HepG2 (cell line): ENCODE results near the gene RIPK3. TPM values are rescaled to one million over a fixed set of nuclear protein-coding genes. Genes with fewer than 3 reads are reported as not detected.

Source experiments
- AFF4 ChIP-seq: sonication (generic); formaldehyde crosslinking; IDR thresholded peaks from 2 replicates; pipeline ENCODE4 v1.4.0; 2020; ENCODE audit warnings: missing genetic modification reagents
- CHCHD3 ChIP-seq: sonication (generic); formaldehyde crosslinking; IDR thresholded peaks from 2 replicates; pipeline ENCODE4 v1.8.0; 2022; ENCODE audit warnings: mild to moderate bottlenecking, missing genetic modification reagents, moderate library complexity
- GRHL1 ChIP-seq: sonication (generic); formaldehyde crosslinking; conservative IDR thresholded peaks from 2 replicates; pipeline ENCODE4 v1.8.0; 2022; ENCODE audit warnings: missing genetic modification reagents
- HCFC1 ChIP-seq: fragments of 150-350 bp; IDR thresholded peaks from 2 replicates; pipeline ENCODE4 v1.6.1; 2014; ENCODE audit warnings: low read depth, low read length
- KMT2A ChIP-seq: sonication (generic); formaldehyde crosslinking; IDR thresholded peaks from 2 replicates; pipeline ENCODE4 v1.4.0; 2020; ENCODE audit warnings: missing genetic modification reagents
- LCORL ChIP-seq, 2 experiments: fragments of 450-650 bp in 1 of 2; sonication (generic) in 1 of 2; formaldehyde crosslinking in 1 of 2; IDR thresholded peaks; 2 replicates each; pipeline versions ENCODE4 v1.5.0 to v1.6.1; 2017 to 2020; ENCODE audit warnings: antibody characterized with exemption in 1 of 2, missing genetic modification reagents in 1 of 2
- MAFG ChIP-seq: sonication (generic); formaldehyde crosslinking; IDR thresholded peaks from 2 replicates; pipeline ENCODE4 v1.5.1; 2020; ENCODE audit warnings: mild to moderate bottlenecking, missing genetic modification reagents
- MLX ChIP-seq: IDR thresholded peaks from 2 replicates; pipeline ENCODE4 v1.6.1; 2016
- MNT ChIP-seq: fragments of 450-650 bp; IDR thresholded peaks from 2 replicates; pipeline ENCODE4 v1.6.1; 2016
- NFATC3 ChIP-seq: sonication (generic); formaldehyde crosslinking; IDR thresholded peaks from 2 replicates; pipeline ENCODE4 v1.5.1; 2020; ENCODE audit warnings: mild to moderate bottlenecking, missing genetic modification reagents
- REXO4 ChIP-seq: sonication (generic); formaldehyde crosslinking; IDR thresholded peaks from 2 replicates; pipeline ENCODE4 v1.8.0; 2022; ENCODE audit warnings: missing genetic modification reagents, mild to moderate bottlenecking, borderline replicate concordance
- ZC3H4 ChIP-seq: sonication (generic); formaldehyde crosslinking; IDR thresholded peaks from 2 replicates; pipeline ENCODE4 v1.4.0; 2020; ENCODE audit warnings: missing genetic modification reagents, borderline replicate concordance
- ZNF251 ChIP-seq: sonication (generic); formaldehyde crosslinking; IDR thresholded peaks from 2 replicates; pipeline ENCODE4 v1.9.0; 2021; ENCODE audit warnings: mild to moderate bottlenecking, missing genetic modification reagents
- ZNF333 ChIP-seq: sonication (generic); formaldehyde crosslinking; IDR thresholded peaks from 2 replicates; pipeline ENCODE4 v1.4.0; 2020; ENCODE audit warnings: mild to moderate bottlenecking, missing genetic modification reagents, borderline replicate concordance
- polyA plus RNA-seq, 8 experiments: library from polyadenylated mRNA; depleted of rRNA in 3 of 8; stranded (reverse) in 7 of 8; unstranded in 1 of 8; fragments of >200 nt; fragmentation: Illumina TruSeq in 4 of 8; extraction: Trizol in 4 of 8; gene quantifications; 2 replicates each; pipeline versions ENCODE4 v1.2.1 to v1.2.3, GENCODE V29; 2011 to 2016; ENCODE audit warnings: low read depth in 4 of 8, missing spikeins in 1 of 8, mixed read lengths in 1 of 8; ENCODE audit not compliant: insufficient read depth in 1 of 8
- total RNA-seq, 5 experiments: library from RNA; depleted of rRNA; stranded (reverse); fragments of >200 nt; fragmentation: Illumina TruSeq; extraction: Trizol; gene quantifications; 2 replicates each; pipeline ENCODE4 v1.2.3, GENCODE V29; 2016; ENCODE audit warnings: low read depth in 1 of 5
- TF ChIP-seq, protein P1 (sequence below): sonication (generic); formaldehyde crosslinking; IDR thresholded peaks from 2 replicates; pipeline ENCODE4 v1.4.0; 2020; ENCODE audit warnings: mild to moderate bottlenecking, low read depth, missing genetic modification reagents
- TF ChIP-seq, protein P2 (sequence below): sonication (generic); formaldehyde crosslinking; IDR thresholded peaks from 2 replicates; pipeline ENCODE4 v1.8.0; 2022; ENCODE audit warnings: mild to moderate bottlenecking, missing genetic modification reagents

Gene RIPK3
- total and polyA plus RNA-seq, 2 of the 13 experiments (the other 11 are each of a cell fraction or from before 2014, with no cell fraction given), result not detected

- no peak; the same call in 1 of the 2 replicates for TF ChIP-seq AFF4
- TF ChIP-seq, protein P1, sequence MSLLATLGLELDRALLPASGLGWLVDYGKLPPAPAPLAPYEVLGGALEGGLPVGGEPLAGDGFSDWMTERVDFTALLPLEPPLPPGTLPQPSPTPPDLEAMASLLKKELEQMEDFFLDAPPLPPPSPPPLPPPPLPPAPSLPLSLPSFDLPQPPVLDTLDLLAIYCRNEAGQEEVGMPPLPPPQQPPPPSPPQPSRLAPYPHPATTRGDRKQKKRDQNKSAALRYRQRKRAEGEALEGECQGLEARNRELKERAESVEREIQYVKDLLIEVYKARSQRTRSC (CRISPR knock-in tag), result no peak
- TF ChIP-seq CHCHD3 (CRISPR knock-in tag), result no peak
- no peak; the same call in 1 of the 2 replicates for TF ChIP-seq KMT2A (CRISPR knock-in tag)
- no peak for TF ChIP-seq MAFG (CRISPR knock-in tag)
- TF ChIP-seq ZNF333 (CRISPR knock-in tag), result no peak
- no peak for TF ChIP-seq MNT
- TF ChIP-seq, protein P2, sequence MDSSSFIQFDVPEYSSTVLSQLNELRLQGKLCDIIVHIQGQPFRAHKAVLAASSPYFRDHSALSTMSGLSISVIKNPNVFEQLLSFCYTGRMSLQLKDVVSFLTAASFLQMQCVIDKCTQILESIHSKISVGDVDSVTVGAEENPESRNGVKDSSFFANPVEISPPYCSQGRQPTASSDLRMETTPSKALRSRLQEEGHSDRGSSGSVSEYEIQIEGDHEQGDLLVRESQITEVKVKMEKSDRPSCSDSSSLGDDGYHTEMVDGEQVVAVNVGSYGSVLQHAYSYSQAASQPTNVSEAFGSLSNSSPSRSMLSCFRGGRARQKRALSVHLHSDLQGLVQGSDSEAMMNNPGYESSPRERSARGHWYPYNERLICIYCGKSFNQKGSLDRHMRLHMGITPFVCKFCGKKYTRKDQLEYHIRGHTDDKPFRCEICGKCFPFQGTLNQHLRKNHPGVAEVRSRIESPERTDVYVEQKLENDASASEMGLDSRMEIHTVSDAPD (CRISPR knock-in tag), result no peak
- no peak for TF ChIP-seq GRHL1 (CRISPR knock-in tag)
- TF ChIP-seq HCFC1, result no peak
- no peak for TF ChIP-seq NFATC3 (CRISPR knock-in tag)
- TF ChIP-seq ZC3H4, result no peak
- no peak for TF ChIP-seq ZNF251 (CRISPR knock-in tag)
- TF ChIP-seq REXO4, result no peak
- no peak; the same call in 1 of the 2 replicates for TF ChIP-seq LCORL (IDR thresholded peaks at IDR 0.05)
- TF ChIP-seq LCORL (CRISPR knock-in tag; IDR thresholded peaks at IDR 0.05), result peak; percentile 65; the same call in 1 of the 2 replicates
- no peak for TF ChIP-seq MLX (CRISPR knock-in tag)
Measured at GRCh38 chr14:24297190-24297964, 42.4 kb downstream of the RIPK3 start (continued).
